Sigmoid colon (tissue), 4 donors: ENCODE data around the gene MRPL9.

ENCODE experiments used
- CTCF ChIP-seq, 4 experiments: fragments of 450-650 bp in 3 of 4; fragments of 200-600 bp in 1 of 4; IDR thresholded peaks; one replicate each; pipeline ENCODE4 v1.5.1; 2016 to 2019; ENCODE audit warnings: antibody characterized with exemption in 4 of 4, mild to moderate bottlenecking in 3 of 4, moderate library complexity in 2 of 4
- POLR2A ChIP-seq, 2 donors: fragments of 450-650 bp; IDR thresholded peaks; one replicate each; pipeline ENCODE4 v1.6.1; 2016; ENCODE audit warnings: antibody characterized with exemption in 2 of 2, mild to moderate bottlenecking in 2 of 2, moderate library complexity in 2 of 2
- POLR2AphosphoS5 ChIP-seq, 4 donors: sonication (generic); formaldehyde crosslinking; IDR thresholded peaks; one replicate each; pipeline ENCODE4 v1.6.1; 2017; ENCODE audit warnings: antibody characterized with exemption in 4 of 4

GRCh38 chr1:151739590-151740355 lies 23.5 kb downstream of the MRPL9 start:
- TF ChIP-seq POLR2A (IDR thresholded peaks at IDR 0.05) = no peak
- TF ChIP-seq CTCF (IDR thresholded peaks at IDR 0.05) = no peak
- TF ChIP-seq POLR2AphosphoS5 (IDR thresholded peaks at IDR 0.05) = no peak
